Coronary artery (tissue), 2 donors: ENCODE results near the gene COX7B.
"Not testable (repeated sequence)": the region's sequence is repeated elsewhere in the genome, so short reads cannot be mapped to it uniquely, and the experiment has no call there.

Experiments
- DNase-seq: peaks from one replicate; pipeline ENCODE4 v3.0.0-alpha.2; 2017; ENCODE audit warnings: low spot score
- H3K27ac ChIP-seq, 2 donors: fragments of 200-600 bp; sonication (generic); one replicate each; pipeline ENCODE4 v1.5.1; 2016 to 2019
- H3K4me3 ChIP-seq: fragments of 200-600 bp; sonication (generic); 2 replicates; pipeline ENCODE4 v1.5.1; 2016; ENCODE audit warnings: mild to moderate bottlenecking, moderate library complexity
- CTCF ChIP-seq: fragments of 200-600 bp; sonication (generic); IDR thresholded peaks from one replicate; pipeline ENCODE4 v1.5.1; 2019; ENCODE audit warnings: antibody characterized with exemption

COX7B gene

DNA sequence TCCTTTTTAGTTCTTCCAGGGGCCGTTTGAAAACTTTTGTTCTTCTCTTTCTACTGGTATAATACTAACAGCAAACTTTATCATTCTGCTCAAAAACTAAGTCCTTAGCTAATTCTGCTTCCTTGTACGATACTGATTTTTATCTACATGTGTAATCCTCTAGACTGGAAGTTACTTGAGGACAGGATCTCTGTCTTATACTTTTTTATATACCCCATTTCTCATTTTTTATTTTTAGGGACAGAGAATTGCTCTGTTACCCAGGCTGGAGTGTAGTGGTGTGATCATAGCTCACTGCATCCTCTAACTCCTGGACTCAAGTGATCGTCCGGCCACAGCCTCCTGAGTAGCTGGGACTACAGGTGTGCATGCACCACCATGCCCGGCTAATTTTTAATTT is 2.2 kb downstream of the COX7B start:
- DNase-seq = no peak
- Histone ChIP-seq H3K27ac (no peak overlapping the region), H3K4me3 (no peak overlapping the region)
- no peak for TF ChIP-seq CTCF

DNA sequence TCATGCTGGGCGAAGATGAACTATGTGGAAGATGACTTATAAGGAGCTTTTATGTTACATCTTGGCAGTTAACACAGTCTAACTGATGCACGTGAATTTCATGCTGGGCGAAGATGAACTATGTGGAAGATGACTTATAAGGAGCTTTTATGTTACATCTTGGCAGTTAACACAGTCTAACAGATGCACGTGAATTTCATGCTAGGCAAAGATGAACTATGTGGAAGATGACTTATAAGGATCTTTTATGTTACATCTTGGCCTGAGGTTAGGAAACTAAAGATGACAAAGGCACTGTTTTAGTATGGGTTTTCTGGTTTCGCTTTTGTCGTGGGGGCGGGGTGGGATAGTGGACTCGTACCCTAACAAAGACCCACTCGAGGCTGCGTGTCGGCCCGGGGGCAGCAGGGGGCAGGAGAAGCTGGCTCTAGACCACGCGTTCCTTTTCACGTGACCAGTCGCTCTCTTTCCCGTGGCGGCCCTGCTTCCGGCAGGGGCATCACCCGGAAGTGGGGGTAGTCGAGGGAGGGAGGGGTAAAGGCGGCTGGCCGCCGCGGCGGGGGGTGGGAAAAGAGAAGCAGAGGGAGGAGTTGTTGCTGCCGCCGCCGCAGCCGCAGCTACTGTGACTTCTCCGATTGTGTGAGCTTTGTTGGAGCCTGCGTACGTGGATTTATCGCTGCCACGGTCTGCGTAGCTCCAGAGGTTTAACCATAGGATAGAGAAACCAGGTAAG is 11.0 kb downstream of the COX7B start, which contains the start of gene ATP7A:
ATP7A (plus strand) TSS at position 586 of the 733 bp plus-strand sequence. CDS start 60,949 bp downstream, outside the sequence.
- Histone ChIP-seq H3K4me3 (peak within 1 kb of the TSS; percentile 72), H3K27ac (peak within 1 kb of the TSS; percentile 52 to 88)
- TF ChIP-seq CTCF = no peak
- peak; percentile 91 for DNase-seq

GRCh38 chrX:77917294-77917933 is 18.1 kb downstream of the COX7B start:
- no peak overlapping the region for H3K4me3 ChIP-seq
- no peak for TF ChIP-seq CTCF

DNA sequence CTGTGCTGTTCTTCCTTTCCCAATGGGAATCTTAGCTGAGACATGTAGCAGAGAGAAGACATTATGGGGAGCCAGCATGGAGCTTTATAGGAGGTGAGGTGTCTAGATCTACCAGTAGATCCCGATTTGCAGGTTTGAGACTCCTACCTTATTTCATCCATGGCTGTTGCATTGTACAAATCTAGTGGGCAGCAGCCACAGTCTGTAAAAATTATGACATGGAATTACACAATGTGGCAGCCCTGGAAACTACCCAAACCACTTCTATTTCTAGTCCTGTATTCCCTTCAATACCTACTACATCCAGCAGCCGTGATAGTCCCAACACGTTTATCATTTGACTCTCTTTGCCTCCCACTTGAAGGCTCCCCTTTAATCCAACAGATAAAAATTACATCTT is 19.3 kb downstream of the COX7B start:
- Histone ChIP-seq H3K4me3 (no peak overlapping the region), H3K27ac (no peak overlapping the region)
- TF ChIP-seq CTCF = no peak
- no peak for DNase-seq

More at GRCh38 chrX:77917294-77917933, 18.1 kb downstream of the COX7B start:
- no peak for DNase-seq
- H3K27ac ChIP-seq = no peak overlapping the region

- not testable (repeated sequence) for H3K27ac ChIP-seq
These were observed 20.1 kb downstream of the COX7B start for GRCh38 chrX:77919370-77919769.

GRCh38 chrX:77922787-77923186 is 23.5 kb downstream of the COX7B start:
- TF ChIP-seq CTCF = no peak
- no peak overlapping the region for H3K27ac ChIP-seq
- DNase-seq = no peak
- H3K4me3 ChIP-seq = no peak overlapping the region

More at GRCh38 chrX:77919370-77919769, 20.1 kb downstream of the COX7B start:
- H3K4me3 ChIP-seq, DNase-seq: not testable (repeated sequence)

DNA sequence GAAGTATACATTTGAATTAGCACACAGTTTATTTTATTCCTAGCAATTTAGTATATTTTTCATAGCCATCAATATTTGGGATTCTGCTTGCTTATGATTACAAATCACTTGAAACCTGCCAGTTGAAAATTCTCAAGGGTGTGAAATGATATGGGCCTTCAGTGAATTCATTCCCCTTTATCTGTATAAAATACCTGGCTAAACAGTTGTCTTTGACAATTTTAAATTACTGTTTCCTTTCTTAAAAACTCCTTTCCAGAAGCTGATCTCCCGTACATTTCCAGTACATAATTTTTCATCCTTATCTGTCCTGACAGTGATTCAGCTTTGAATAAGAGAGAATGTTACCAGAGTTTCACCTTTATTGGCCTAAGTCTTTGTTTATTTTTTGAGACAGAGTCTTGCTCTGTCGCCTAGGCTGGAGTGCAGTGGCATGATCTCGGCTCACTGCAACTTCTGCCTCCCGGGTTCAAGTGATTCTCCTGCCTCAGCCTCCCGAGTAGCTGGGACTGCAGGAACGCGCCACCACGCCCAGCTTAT is 25.1 kb downstream of the COX7B start:
- no peak for DNase-seq
- TF ChIP-seq CTCF = no peak
- Histone ChIP-seq H3K27ac (no peak overlapping the region), H3K4me3 (no peak overlapping the region)
